ENCODE results near the gene ATP6V1B1. TPM values are rescaled to one million over a fixed set of nuclear protein-coding genes. Genes with fewer than 3 reads are reported as not detected.

ATP6V1B1 gene
- total and polyA plus RNA-seq, 8 donors: 1.4 to 17.0 (median 2.8) TPM

GRCh38 chr2:70944111-70944690 is 8.5 kb downstream of the ATP6V1B1 start:
- H3K9me3 ChIP-seq: no peaks in the 10 kb centered on the region
- H3K27me3 ChIP-seq: no peaks in the 10 kb centered on the region
- H3K4me3 ChIP-seq: no peak overlapping the region
- FAIRE-seq (no peak), ATAC-seq (no peak), DNase-seq (no peak)
- H3K36me3 ChIP-seq: no peaks in the 10 kb centered on the region
- no peak overlapping the region for H3K27ac ChIP-seq
- WGBS, 2 donors: 80 to 89% methylated on average over 4 of the region's 4 CpGs
- intact Hi-C loops (cut with DNase I): loop anchor here in 1 of 3 donors (5.0 kb wide), 1 partner anchor 72 kb away; no protein-coding TSS in a partner anchor
- TF ChIP-seq CTCF (IDR thresholded peaks at IDR 0.05): no peak
- no peaks in the 10 kb centered on the region for H3K4me1 ChIP-seq

GRCh38 chr2:70946832-70947442 is 11.2 kb downstream of the ATP6V1B1 start:
- 18% methylated on average over 8 of the region's 8 CpGs for WGBS, 2 donors
- DNase-seq (peak in 3 of 6 donors; percentile 36 to 69 (median 42)), FAIRE-seq (no peak), ATAC-seq (peak; percentile 44 to 74 (median 66))
- H3K27ac ChIP-seq: no peak overlapping the region
- no peaks in the 10 kb centered on the region for H3K4me1 ChIP-seq
- no peaks in the 10 kb centered on the region for H3K27me3 ChIP-seq
- TF ChIP-seq CTCF (IDR thresholded peaks at IDR 0.05): peak; percentile 25 to 69 (median 54)
- H3K36me3 ChIP-seq: no peaks in the 10 kb centered on the region
- no peak overlapping the region for H3K4me3 ChIP-seq
- intact Hi-C loops (cut with DNase I): loop anchor here in 1 of 3 donors (5.0 kb wide), 1 partner anchor 75 kb away; no protein-coding TSS in a partner anchor
- no peaks in the 10 kb centered on the region for H3K9me3 ChIP-seq

- no peak for FAIRE-seq
Measured at GRCh38 chr2:70947556-70948184, 12.0 kb downstream of the ATP6V1B1 start.

GRCh38 chr2:70948337-70949003 is 12.8 kb downstream of the ATP6V1B1 start:
- Histone ChIP-seq H3K27me3 (no peaks in the 10 kb centered on the region), H3K4me1 (no peaks in the 10 kb centered on the region), H3K27ac (no peak overlapping the region), H3K36me3 (no peaks in the 10 kb centered on the region), H3K9me3 (no peaks in the 10 kb centered on the region), H3K4me3 (peak overlapping the region in 2 of 4 donors; percentile 9 to 39)
- DNase-seq (peak; percentile 71 to 91 (median 84)), ATAC-seq (peak; percentile 89 to 99 (median 96)), FAIRE-seq (no peak)
- intact Hi-C loops (cut with DNase I): loop anchor here in 1 of 3 donors (5.0 kb wide), 1 partner anchor 76 kb away; no protein-coding TSS in a partner anchor
- WGBS, 2 donors: 10% methylated on average over 27 of the region's 27 CpGs
- peak; percentile 70 to 88 (median 74) for TF ChIP-seq CTCF (IDR thresholded peaks at IDR 0.05)

More at GRCh38 chr2:70947556-70948184, 12.0 kb downstream of the ATP6V1B1 start:
- no peak for TF ChIP-seq CTCF (IDR thresholded peaks at IDR 0.05)
- peak in 1 of 4 donors; percentile 12 for ATAC-seq
- H3K27me3 ChIP-seq: no peaks in the 10 kb centered on the region
- intact Hi-C loops (cut with DNase I): loop anchor here in 1 of 3 donors (5.0 kb wide), 1 partner anchor 75 kb away; no protein-coding TSS in a partner anchor
- no peaks in the 10 kb centered on the region for H3K4me1 ChIP-seq
- no peaks in the 10 kb centered on the region for H3K9me3 ChIP-seq
- DNase-seq: no peak
- H3K4me3 ChIP-seq: no peak overlapping the region
- 58 to 66% methylated on average over 11 of the region's 11 CpGs for WGBS, 2 donors
- H3K36me3 ChIP-seq: no peaks in the 10 kb centered on the region
- H3K27ac ChIP-seq: no peak overlapping the region

All from pancreas (tissue), 10 donors.